ENCODE measurements around the gene NLE1.

- no peak for TF ChIP-seq EZH2phosphoT487 (conservative IDR thresholded peaks at IDR 0.05; ENCODE audit: low read length)
- no peak for TF ChIP-seq CTCF (IDR thresholded peaks at IDR 0.05; ENCODE audit: insufficient read depth, low read length, poor library complexity, severe bottlenecking)
These were observed 52.4 kb downstream of the NLE1 start for GRCh38 chr17:35089586-35090296.

All from SU-DHL-6 (cell line).